ENCODE data around the gene CNPY1. TPM values are rescaled to one million over a fixed set of nuclear protein-coding genes. Genes with fewer than 3 reads are reported as not detected.

Gene CNPY1
- total RNA-seq, 1 donor, result not detected

- no peak for TF ChIP-seq CTCF (IDR thresholded peaks at IDR 0.05; ENCODE audit: insufficient read depth, low read depth, low read length)
- no peak for DNase-seq (ENCODE audit: low read depth)
- H3K4me3 ChIP-seq (ENCODE audit: low read depth, low read length), result no peak overlapping the region
Measured at GRCh38 chr7:155511702-155511996, 34.7 kb downstream of the CNPY1 start.

GRCh38 chr7:155510975-155511701, 35.2 kb downstream of the CNPY1 start:
- TF ChIP-seq CTCF (IDR thresholded peaks at IDR 0.05; ENCODE audit: insufficient read depth, low read depth, low read length), result no peak
- H3K4me3 ChIP-seq (ENCODE audit: low read depth, low read length), result no peak overlapping the region
- no peak for DNase-seq (ENCODE audit: low read depth)

GRCh38 chr7:155509725-155510551, 36.4 kb downstream of the CNPY1 start:
- no peak overlapping the region for H3K4me3 ChIP-seq (ENCODE audit: low read depth, low read length)
- DNase-seq (ENCODE audit: low read depth), result no peak
- no peak for TF ChIP-seq CTCF (IDR thresholded peaks at IDR 0.05; ENCODE audit: insufficient read depth, low read depth, low read length)

- DNase-seq (ENCODE audit: low read depth), result no peak
- H3K4me3 ChIP-seq (ENCODE audit: low read depth, low read length), result no peak overlapping the region
Measured at GRCh38 chr7:155509359-155509724, 37.0 kb downstream of the CNPY1 start.

GRCh38 chr7:155508376-155509358, 37.7 kb downstream of the CNPY1 start:
- H3K4me3 ChIP-seq (ENCODE audit: low read depth, low read length), result no peak overlapping the region
- TF ChIP-seq CTCF (IDR thresholded peaks at IDR 0.05; ENCODE audit: insufficient read depth, low read depth, low read length), result no peak
- DNase-seq (ENCODE audit: low read depth), result no peak

More at GRCh38 chr7:155509359-155509724, 37.0 kb downstream of the CNPY1 start:
- TF ChIP-seq CTCF (IDR thresholded peaks at IDR 0.05; ENCODE audit: insufficient read depth, low read depth, low read length), result no peak

- TF ChIP-seq CTCF (IDR thresholded peaks at IDR 0.05; ENCODE audit: insufficient read depth, low read depth, low read length), result no peak
- DNase-seq (ENCODE audit: low read depth), result no peak
- no peak overlapping the region for H3K4me3 ChIP-seq (ENCODE audit: low read depth, low read length)
Measured at GRCh38 chr7:155507576-155507975, 38.8 kb downstream of the CNPY1 start.

Measured in fibroblast of villous mesenchyme (primary cell).